Hair follicle dermal papilla cell (primary cell): ENCODE data around the gene PADI6. TPM values are rescaled to one million over a fixed set of nuclear protein-coding genes. Genes with fewer than 3 reads are reported as not detected.

Experiments used
- total RNA-seq: library from RNA; depleted of rRNA; stranded (reverse); fragments of >200 nt; gene quantifications from 2 replicates; pipeline ENCODE4 v1.2.3, GENCODE V29; 2012

PADI6 gene
- not detected in 2 replicates for total RNA-seq

DNA sequence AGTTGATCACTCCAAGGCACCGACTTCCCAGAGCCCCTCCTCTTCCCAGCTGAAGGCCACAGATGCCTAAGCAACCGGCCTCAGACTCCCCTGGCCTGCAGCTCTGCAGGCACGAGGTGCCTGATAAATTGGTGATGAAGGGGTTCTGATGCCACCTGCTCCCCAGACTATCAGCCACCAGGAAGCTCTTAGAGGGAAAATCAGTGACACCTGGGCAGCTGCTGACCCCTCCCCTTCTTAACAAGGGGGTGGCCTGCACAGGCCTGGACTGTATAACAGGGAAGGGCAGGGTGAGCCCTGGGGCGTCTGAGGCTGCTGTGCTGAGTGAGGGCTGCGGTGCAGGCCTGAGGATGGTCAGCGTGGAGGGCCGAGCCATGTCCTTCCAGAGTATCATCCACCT lies at the start of gene PADI6:
Gene PADI6, plus strand, starts transcription at position 301 of the 400 bp plus-strand sequence. Its CDS starts 50 bp downstream, at position 351.

DNA sequence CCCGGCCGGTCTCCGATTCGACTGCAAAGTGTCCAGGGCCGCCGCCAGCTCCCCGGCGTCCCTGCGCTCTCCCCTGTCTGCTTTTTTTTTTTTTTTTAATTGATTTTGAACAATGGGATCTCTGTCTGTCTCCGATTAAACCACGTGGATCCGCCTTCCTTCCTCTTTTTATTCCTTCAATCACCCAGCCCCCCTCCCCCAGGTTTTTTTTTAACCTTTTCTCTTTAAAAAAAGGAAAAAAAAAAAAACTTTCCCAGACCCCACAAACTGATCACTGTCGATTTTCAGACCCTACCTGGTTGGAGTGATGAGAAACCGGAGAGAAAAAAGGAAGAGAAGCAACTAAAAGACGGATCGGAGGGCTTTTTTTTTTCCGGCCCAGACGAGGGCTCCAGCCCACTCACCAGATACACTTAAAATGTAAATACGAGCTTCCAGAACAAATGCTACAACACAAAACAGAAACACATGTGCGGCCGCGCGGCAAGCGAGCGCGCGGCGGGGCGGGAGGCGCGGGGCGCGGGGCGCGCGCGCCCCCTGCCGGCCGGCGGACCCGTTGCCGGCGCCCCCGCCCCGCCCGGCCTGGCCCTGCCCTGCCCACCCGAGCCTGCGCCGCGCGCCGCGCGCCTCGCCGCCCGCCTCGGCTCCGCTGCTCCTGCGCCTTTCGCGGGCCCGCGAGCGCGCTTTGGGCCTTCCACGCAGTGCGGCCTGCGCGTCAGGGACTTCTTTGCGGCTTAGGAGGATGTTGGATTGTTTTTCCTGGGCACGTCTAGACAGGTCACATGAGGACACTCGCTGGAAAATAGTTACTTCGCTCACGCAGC lies 67.5 kb downstream of the PADI6 start, which contains the start of gene RCC2:
Gene RCC2, minus strand, starts transcription at position 428 of the 824 bp plus-strand sequence. CDS start 1,163 bp downstream, outside the sequence.

Other genes with a start within 250 kb of the PADI6 start
- under 0.01 and 0.12 TPM in 2 replicates for gene PADI1, start 167.1 kb upstream of the PADI6 start, total RNA-seq
- 0.12 TPM in 1 of 2 replicates, not detected in the other for gene PADI3, start 123.1 kb upstream of the PADI6 start, total RNA-seq
- gene PADI4, start 64.0 kb upstream of the PADI6 start, total RNA-seq, result not detected in 2 replicates
- 41.7 and 54.5 TPM in 2 replicates for gene RCC2, start 67.5 kb downstream of the PADI6 start, total RNA-seq
- 27.1 and 29.5 TPM in 2 replicates for gene ARHGEF10L, start 167.5 kb downstream of the PADI6 start, total RNA-seq